HepG2 (cell line): ENCODE measurements around the gene HYAL2. TPM values are rescaled to one million over a fixed set of nuclear protein-coding genes. Genes with fewer than 3 reads are reported as not detected.

Source experiments
- ATAC-seq: fragments of 200-7000 bp; cut with Tn5 transposase; 3 replicates; pipeline ENCODE4 v1.9.1; 2020; ENCODE audit warnings: mild to moderate bottlenecking, moderate library complexity
- BruUV-seq: library from RNA; stranded (reverse); fragments of 400-500 nt; replicated peaks from 2 replicates; lab custom pipeline; 2021; lab: Mats Ljungman, UMichigan
- CTCF ChIA-PET: fragments of 300-600 bp; formaldehyde crosslinking; extraction: SDS; loops from one replicate; lab custom pipeline; 2021; ENCODE audit warnings: low total read pairs, inconsistent platforms, low intra/inter-chr PET ratio; lab: Yijun Ruan, JAX
- POLR2A ChIA-PET: fragments of 350-600 bp; sonication (Branson Sonifier 250); formaldehyde crosslinking; loops from one replicate; lab custom pipeline; 2020; ENCODE audit warnings: antibody characterized with exemption, inconsistent platforms; lab: Yijun Ruan, JAX
- DNase-seq: peaks from one replicate; pipeline ENCODE4 v3.0.0-alpha.2; 2015; ENCODE audit warnings: low spot score
- FAIRE-seq: peaks from 3 replicates; lab custom pipeline; 2011; peaks lifted over from hg19 to GRCh38; lab: Jason Lieb, UNC
- H2AFZ ChIP-seq: one replicate; pipeline ENCODE4 v1.6.1; 2011; ENCODE audit warnings: low read length, inconsistent platforms
- H3K27ac ChIP-seq: fragments of 300-600 bp; 3 replicates; pipeline ENCODE4 v1.8.0; 2011; ENCODE audit warnings: mixed run types, mild to moderate bottlenecking, mixed read lengths, low read length, inconsistent platforms; ENCODE audit not compliant: insufficient read depth; ENCODE audit errors: extremely low read length
- H3K27me3 ChIP-seq, 2 experiments: fragments of 200-600 bp in 1 of 2; 2 replicates in 1 of 2; 3 replicates in 1 of 2; pipeline versions ENCODE4 v1.6.0 to v1.8.0; 2011; ENCODE audit warnings: low read length in 2 of 2, mild to moderate bottlenecking in 2 of 2, moderate library complexity in 2 of 2, inconsistent platforms in 1 of 2; ENCODE audit not compliant: insufficient read depth in 2 of 2, control insufficient read depth in 1 of 2
- H3K36me3 ChIP-seq, 2 experiments: fragments of 200-600 bp in 1 of 2; replicated peaks in 1 of 2; 2 replicates in 1 of 2; 3 replicates in 1 of 2; pipeline versions ENCODE4 v1.5.1 to v1.8.0; 2011; ENCODE audit warnings: low read length in 2 of 2, inconsistent platforms in 1 of 2; ENCODE audit not compliant: insufficient read depth in 2 of 2, control insufficient read depth in 1 of 2
- H3K4me1 ChIP-seq: 2 replicates; pipeline ENCODE4 v1.5.1; 2012; ENCODE audit warnings: low read length, inconsistent platforms; ENCODE audit not compliant: insufficient read depth
- H3K4me2 ChIP-seq: 2 replicates; pipeline ENCODE4 v1.6.0; 2011; ENCODE audit warnings: low read depth, low read length, inconsistent platforms
- H3K4me3 ChIP-seq, 3 experiments: fragments of 200-600 bp in 1 of 3; sonication (generic), shearing (Covaris generic) in 1 of 3; replicated peaks in 1 of 3; 2 replicates each; pipeline ENCODE4 v1.5.1; 2011 to 2016; ENCODE audit warnings: low read length in 3 of 3, inconsistent platforms in 2 of 3, low read depth in 2 of 3, mild to moderate bottlenecking in 2 of 3, control low read depth in 1 of 3, mixed read lengths in 1 of 3; ENCODE audit not compliant: insufficient read depth in 1 of 3
- H3K79me2 ChIP-seq: one replicate; pipeline ENCODE4 v1.6.1; 2011; ENCODE audit warnings: low read length, inconsistent platforms; ENCODE audit not compliant: insufficient read depth
- H3K9ac ChIP-seq: 2 replicates; pipeline ENCODE4 v1.6.0; 2011; ENCODE audit warnings: mild to moderate bottlenecking, low read depth, low read length, inconsistent platforms; ENCODE audit not compliant: insufficient read depth
- H3K9me3 ChIP-seq: 2 replicates; pipeline ENCODE4 v1.5.1; 2012; ENCODE audit warnings: mild to moderate bottlenecking, low read length
- H4K20me1 ChIP-seq: 2 replicates; pipeline ENCODE4 v1.6.0; 2011; ENCODE audit warnings: inconsistent platforms, mild to moderate bottlenecking, low read length, moderate library complexity; ENCODE audit not compliant: insufficient read depth
- ATF4 ChIP-seq, 2 experiments: fragments of 450-650 bp in 1 of 2; sonication (generic) in 1 of 2; formaldehyde crosslinking; IDR thresholded peaks; 2 replicates each; pipeline versions ENCODE4 v1.5.0 to v1.8.0; 2020 to 2022; ENCODE audit warnings: mild to moderate bottlenecking in 1 of 2, missing genetic modification reagents in 1 of 2
- DRAP1 ChIP-seq: IDR thresholded peaks from 2 replicates; pipeline ENCODE4 v1.6.1; 2016; ENCODE audit warnings: missing genetic modification reagents, missing compliant biosample characterization
- HCFC1 ChIP-seq: fragments of 150-350 bp; IDR thresholded peaks from 2 replicates; pipeline ENCODE4 v1.6.1; 2014; ENCODE audit warnings: low read depth, low read length
- KDM2A ChIP-seq: sonication (generic); formaldehyde crosslinking; IDR thresholded peaks from 2 replicates; pipeline ENCODE4 v1.4.0; 2020; ENCODE audit warnings: low read depth, missing genetic modification reagents, borderline replicate concordance
- KIAA2018 ChIP-seq: sonication (generic); formaldehyde crosslinking; IDR thresholded peaks from 2 replicates; pipeline ENCODE4 v1.5.0; 2020; ENCODE audit warnings: mild to moderate bottlenecking, missing genetic modification reagents, borderline replicate concordance
- KMT2A ChIP-seq: sonication (generic); formaldehyde crosslinking; IDR thresholded peaks from 2 replicates; pipeline ENCODE4 v1.4.0; 2020; ENCODE audit warnings: missing genetic modification reagents
- PATZ1 ChIP-seq: sonication (generic); formaldehyde crosslinking; IDR thresholded peaks from 2 replicates; pipeline ENCODE4 v1.4.0; 2020; ENCODE audit warnings: missing genetic modification reagents
- SNAI1 ChIP-seq: sonication (generic); formaldehyde crosslinking; IDR thresholded peaks from 2 replicates; pipeline ENCODE4 v1.5.0; 2020; ENCODE audit warnings: mild to moderate bottlenecking, missing genetic modification reagents, borderline replicate concordance
- ZNF256 ChIP-seq: sonication (generic); formaldehyde crosslinking; conservative IDR thresholded peaks from 2 replicates; pipeline ENCODE4 v1.4.0; 2020; ENCODE audit warnings: missing genetic modification reagents
- ZNF382 ChIP-seq: sonication (generic); formaldehyde crosslinking; IDR thresholded peaks from 2 replicates; pipeline ENCODE4 v1.5.0; 2020; ENCODE audit warnings: missing genetic modification reagents, mild to moderate bottlenecking, borderline replicate concordance
- WGBS: methylation state at CpG from one replicate; pipeline ENCODE4 v1.1.6; 2017; ENCODE audit warnings: low lambda C conversion rate; 5-methylcytosine and 5-hydroxymethylcytosine counted together
- in situ Hi-C: cut with HindIII; loops from 2 replicates; pipeline ENCODE4 v1.10.0; 2017; ENCODE audit warnings: low pct_unique_long_range_greater_than_20kb; ENCODE audit not compliant: extremely low pct_ligation_motif_present
- intact Hi-C: fragments of 100-400 bp; cut with micrococcal nuclease; formaldehyde crosslinking; loops from one replicate; pipeline ENCODE4 v1.10.0; 2022; ENCODE audit not compliant: unreplicated experiment
- polyA plus RNA-seq, 8 experiments: library from polyadenylated mRNA; depleted of rRNA in 3 of 8; stranded (reverse) in 7 of 8; unstranded in 1 of 8; fragments of >200 nt; fragmentation: Illumina TruSeq in 4 of 8; extraction: Trizol in 4 of 8; gene quantifications; 2 replicates each; pipeline versions ENCODE4 v1.2.1 to v1.2.3, GENCODE V29; 2011 to 2016; ENCODE audit warnings: low read depth in 4 of 8, missing spikeins in 1 of 8, mixed read lengths in 1 of 8; ENCODE audit not compliant: insufficient read depth in 1 of 8
- total RNA-seq, 5 experiments: library from RNA; depleted of rRNA; stranded (reverse); fragments of >200 nt; fragmentation: Illumina TruSeq; extraction: Trizol; gene quantifications; 2 replicates each; pipeline ENCODE4 v1.2.3, GENCODE V29; 2016; ENCODE audit warnings: low read depth in 1 of 5

Gene HYAL2
- total and polyA plus RNA-seq, 2 of the 13 experiments (the other 11 are each of a cell fraction or from before 2014, with no cell fraction given) = 76.2 to 102 TPM

- H3K27ac ChIP-seq = no peak overlapping the region
- CTCF ChIA-PET = interaction anchor here (1.1 to 1.5 kb wide), 4 partner anchors 22 to 67 kb away, joined by 4 to 14 read pairs (median 7); partner anchors contain the start of genes HYAL1 and IFRD2
- peaks cover 65% of the 10 kb centered on the region for H3K4me1 ChIP-seq
- no peaks in the 10 kb centered on the region; a peak in 1 of 5 replicates for H3K27me3 ChIP-seq
- ATAC-seq (no peak), DNase-seq (no peak), FAIRE-seq (no peak)
- H2AFZ ChIP-seq = no peak overlapping the region
- POLR2A ChIA-PET = interaction anchor here (0.5 to 13.0 kb wide), 5 partner anchors 11 to 61 kb away, joined by 3 to 222 read pairs (median 5); partner anchors contain the start of genes HYAL1, HYAL3, LSMEM2 and NAA80
- H3K79me2 ChIP-seq = peaks cover 21% of the 10 kb centered on the region
- no peak overlapping the region for H3K4me3 ChIP-seq
- intact Hi-C loops (no loop called here), in situ Hi-C loops (no loop called here)
- no peak overlapping the region for H3K9ac ChIP-seq
- 86% methylated on average over 1 of the region's 2 CpGs for WGBS
- no peaks in the 10 kb centered on the region for H3K9me3 ChIP-seq
- BruUV-seq = no TSS peak
- no peaks in the 10 kb centered on the region for H4K20me1 ChIP-seq
- peaks cover 1 to 17% of the 10 kb centered on the region in 2 experiments for H3K36me3 ChIP-seq
- H3K4me2 ChIP-seq = no peak overlapping the region
- TF ChIP-seq ZNF256 (CRISPR knock-in tag) = no peak
- no peak for TF ChIP-seq ZNF382 (CRISPR knock-in tag)
- TF ChIP-seq KIAA2018 (CRISPR knock-in tag) = no peak
- no peak for TF ChIP-seq SNAI1
- no peak for TF ChIP-seq HCFC1
- no peak for TF ChIP-seq DRAP1 (CRISPR knock-in tag)
- TF ChIP-seq ATF4 (CRISPR knock-in tag; IDR thresholded peaks at IDR 0.05) = no peak
- no peak for TF ChIP-seq KDM2A (CRISPR knock-in tag)
- TF ChIP-seq KMT2A (CRISPR knock-in tag) = no peak
- no peak for TF ChIP-seq PATZ1
Observed at GRCh38 chr3:50325113-50325480, 2.6 kb upstream of the HYAL2 start.
